SH-SY5Y (cell line): ENCODE results near the gene MRGPRX4.

Experiments used
- GATA2 ChIP-seq: IDR thresholded peaks from 2 replicates; pipeline ENCODE4 v1.6.1; 2011; ENCODE audit warnings: mild to moderate bottlenecking, low read depth, low read length
- GATA3 ChIP-seq: IDR thresholded peaks from 2 replicates; pipeline ENCODE4 v1.6.1; 2011; ENCODE audit warnings: low read depth, mild to moderate bottlenecking, low read length, moderate library complexity

The MRGPRX4 gene

GRCh38 chr11:18172666-18173065, at the start of gene MRGPRX4:
Gene MRGPRX4 (plus strand): TSS chr11:18172837. CDS start chr11:18173257, 420 bp downstream.
- TF ChIP-seq GATA3 (no peak), GATA2 (no peak)

DNA sequence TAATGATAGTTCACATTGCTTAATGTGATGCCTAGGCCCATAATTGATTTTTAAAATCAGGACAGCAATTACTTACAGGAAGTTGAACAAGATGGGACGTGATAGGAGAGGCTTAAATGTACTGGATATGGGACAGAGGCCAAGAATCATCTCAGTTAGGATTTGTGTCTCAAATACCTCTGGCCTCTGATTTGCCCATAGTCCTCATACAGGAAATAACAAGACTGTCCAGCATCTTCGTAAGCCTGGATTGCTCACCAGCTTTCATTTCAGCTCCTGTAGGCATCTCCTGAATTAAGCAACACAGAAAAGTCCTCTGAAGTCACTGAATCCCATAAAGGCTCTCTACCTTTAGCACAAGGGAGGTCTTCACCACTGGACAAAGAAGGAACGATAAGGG, 40.3 kb upstream of the MRGPRX4 start, which contains the start of gene MRGPRX3:
TSS of gene MRGPRX3 (plus strand) at position 231 of the 400 bp plus-strand sequence. CDS start 4,632 bp downstream, outside the sequence.
- TF ChIP-seq GATA2 (no peak), GATA3 (no peak)

GRCh38 chr11:18135308-18135707, 37.3 kb upstream of the MRGPRX4 start:
- no peak for TF ChIP-seq GATA2
- no peak for TF ChIP-seq GATA3

GRCh38 chr11:18137186-18137800, 35.3 kb upstream of the MRGPRX4 start:
- TF ChIP-seq GATA3 (no peak), GATA2 (no peak)

DNA sequence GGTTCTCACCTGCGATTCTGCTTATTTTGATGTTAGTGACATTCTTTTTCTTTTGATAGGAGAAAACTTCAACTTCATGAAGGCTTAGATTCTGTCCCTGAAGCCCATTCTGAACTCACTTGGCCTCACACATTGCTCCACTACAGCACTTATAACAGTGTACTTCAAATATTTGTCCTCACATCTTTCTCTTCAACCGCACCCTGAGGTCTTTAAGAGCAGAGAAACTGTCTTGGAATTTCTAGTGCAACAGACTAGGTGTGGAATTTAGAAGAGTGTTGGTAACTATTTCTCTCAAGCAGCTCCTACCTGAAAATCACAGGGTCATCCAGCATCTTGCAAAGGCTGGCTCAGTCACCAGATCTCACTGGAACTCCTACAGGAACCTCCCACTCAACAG, 32.5 kb upstream of the MRGPRX4 start:
- TF ChIP-seq GATA2 (no peak), GATA3 (no peak)

DNA sequence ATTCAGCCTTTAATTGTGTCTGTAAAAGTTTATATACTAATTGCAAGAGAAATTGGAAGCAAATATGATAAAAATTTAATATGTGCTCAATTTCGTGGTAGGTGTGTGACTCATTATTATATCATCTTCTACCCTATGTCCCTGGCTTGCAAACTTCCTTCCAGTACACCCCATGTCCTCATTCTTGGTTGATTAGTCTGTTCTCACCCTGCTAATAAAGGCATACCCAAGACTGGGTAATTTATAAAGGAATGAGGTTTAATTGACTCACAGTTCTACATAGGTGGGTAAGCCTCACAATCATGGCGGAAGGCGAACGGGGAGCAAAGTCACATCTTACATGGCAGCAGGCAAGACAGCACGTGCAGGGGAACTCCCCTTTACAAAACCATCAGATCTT, 28.4 kb upstream of the MRGPRX4 start:
- TF ChIP-seq GATA3 (no peak), GATA2 (no peak)

DNA sequence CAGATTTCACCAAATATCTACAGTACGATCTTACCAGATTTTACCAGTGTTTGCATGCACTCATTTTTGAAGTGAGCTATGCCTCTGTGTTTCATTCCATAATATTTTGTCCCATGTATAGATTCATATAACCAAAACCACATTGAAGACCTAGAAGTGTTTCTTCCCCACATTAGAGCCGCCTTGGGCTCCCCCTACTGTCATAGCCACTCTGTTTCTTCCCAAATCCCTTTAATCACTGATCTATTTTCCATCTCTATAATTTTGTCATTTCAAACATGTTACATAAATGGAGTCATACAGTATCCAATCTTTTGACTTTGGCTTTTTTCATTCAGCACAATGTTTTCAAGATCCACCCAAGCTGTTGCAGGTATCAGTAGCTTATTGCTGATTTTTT, 27.6 kb upstream of the MRGPRX4 start:
- no peak for TF ChIP-seq GATA3
- TF ChIP-seq GATA2 = no peak

- TF ChIP-seq GATA3 (no peak), GATA2 (no peak)
These were observed 26.8 kb upstream of the MRGPRX4 start for GRCh38 chr11:18145837-18146236.

DNA sequence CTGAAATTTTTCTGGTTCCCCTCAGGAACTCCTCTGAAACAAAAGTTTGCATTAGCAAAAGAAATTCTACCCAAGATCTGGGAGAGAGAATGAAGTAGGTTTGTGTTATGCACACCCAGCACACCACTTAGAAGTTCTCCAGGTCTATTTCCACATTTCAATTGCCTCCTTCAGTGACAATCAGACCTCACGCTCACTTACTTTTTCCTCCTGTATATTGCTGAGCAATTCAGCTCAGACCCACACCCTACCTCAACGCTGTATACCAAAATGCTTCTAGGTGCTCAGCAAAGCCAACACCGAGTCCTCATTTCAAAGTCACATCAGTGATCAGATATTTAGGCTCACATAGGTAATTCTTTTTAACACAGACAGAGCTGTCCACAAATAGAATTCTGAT, 21.1 kb upstream of the MRGPRX4 start:
- TF ChIP-seq GATA2 (no peak), GATA3 (no peak)

DNA sequence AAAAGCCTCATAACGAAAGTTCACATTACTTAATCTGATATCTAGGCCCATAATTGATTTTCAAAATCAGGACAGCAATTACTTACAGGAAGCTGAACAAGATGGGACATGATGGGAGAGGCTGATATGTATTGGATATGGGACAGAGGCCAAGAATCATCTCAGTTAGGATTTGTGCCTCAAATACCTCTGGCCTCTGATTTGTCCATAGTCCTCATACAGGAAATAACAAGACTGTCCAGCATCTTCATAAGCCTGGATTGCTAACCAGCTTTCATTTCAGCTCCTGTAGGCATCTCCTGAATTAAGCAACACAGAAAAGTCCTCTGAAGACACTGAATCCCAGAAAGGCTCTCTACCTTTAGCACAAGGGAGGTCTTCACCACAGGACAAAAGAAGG, 4.3 kb upstream of the MRGPRX4 start:
- TF ChIP-seq GATA2 = no peak
- no peak for TF ChIP-seq GATA3

DNA sequence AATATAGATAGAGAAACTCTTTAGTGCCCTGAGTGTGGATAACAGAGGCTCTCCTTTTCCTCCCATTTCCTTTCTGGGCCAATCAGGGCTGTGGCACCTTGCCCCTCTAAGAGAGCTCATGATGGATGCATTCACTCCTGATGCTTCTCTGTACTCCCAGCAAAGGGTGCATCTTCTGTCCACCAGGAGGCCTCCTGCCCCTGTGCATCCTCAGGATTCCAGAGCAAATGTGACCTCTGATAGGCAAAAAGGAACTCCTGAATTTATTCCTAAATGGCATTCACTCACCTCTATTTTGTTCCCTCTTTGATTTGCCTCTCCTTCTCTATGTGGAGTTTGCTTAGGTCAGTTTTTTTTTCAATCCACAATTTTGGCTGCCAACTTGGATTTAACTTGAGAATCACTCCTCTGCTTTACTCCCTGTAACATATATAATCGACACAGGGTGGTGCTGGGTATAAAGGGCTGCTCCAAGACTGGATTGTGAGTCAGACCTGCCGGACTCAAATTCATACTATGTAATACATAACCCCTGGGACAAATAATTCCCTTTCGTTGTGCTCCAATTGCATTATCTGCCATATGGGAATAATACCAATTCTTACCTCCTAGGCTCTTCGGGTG, 1.1 kb upstream of the MRGPRX4 start:
- TF ChIP-seq GATA3 (no peak), GATA2 (no peak)

DNA sequence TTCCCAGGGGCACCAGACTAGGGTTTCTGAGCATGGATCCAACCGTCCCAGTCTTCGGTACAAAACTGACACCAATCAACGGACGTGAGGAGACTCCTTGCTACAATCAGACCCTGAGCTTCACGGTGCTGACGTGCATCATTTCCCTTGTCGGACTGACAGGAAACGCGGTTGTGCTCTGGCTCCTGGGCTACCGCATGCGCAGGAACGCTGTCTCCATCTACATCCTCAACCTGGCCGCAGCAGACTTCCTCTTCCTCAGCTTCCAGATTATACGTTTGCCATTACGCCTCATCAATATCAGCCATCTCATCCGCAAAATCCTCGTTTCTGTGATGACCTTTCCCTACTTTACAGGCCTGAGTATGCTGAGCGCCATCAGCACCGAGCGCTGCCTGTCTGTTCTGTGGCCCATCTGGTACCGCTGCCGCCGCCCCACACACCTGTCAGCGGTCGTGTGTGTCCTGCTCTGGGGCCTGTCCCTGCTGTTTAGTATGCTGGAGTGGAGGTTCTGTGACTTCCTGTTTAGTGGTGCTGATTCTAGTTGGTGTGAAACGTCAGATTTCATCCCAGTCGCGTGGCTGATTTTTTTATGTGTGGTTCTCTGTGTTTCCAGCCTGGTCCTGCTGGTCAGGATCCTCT, 709 bp downstream of the MRGPRX4 start:
- no peak for TF ChIP-seq GATA3
- no peak for TF ChIP-seq GATA2

GRCh38 chr11:18188796-18189195, 16.2 kb downstream of the MRGPRX4 start:
- no peak for TF ChIP-seq GATA3
- TF ChIP-seq GATA2 = no peak

GRCh38 chr11:18191376-18191775, 18.7 kb downstream of the MRGPRX4 start:
- no peak for TF ChIP-seq GATA3

DNA sequence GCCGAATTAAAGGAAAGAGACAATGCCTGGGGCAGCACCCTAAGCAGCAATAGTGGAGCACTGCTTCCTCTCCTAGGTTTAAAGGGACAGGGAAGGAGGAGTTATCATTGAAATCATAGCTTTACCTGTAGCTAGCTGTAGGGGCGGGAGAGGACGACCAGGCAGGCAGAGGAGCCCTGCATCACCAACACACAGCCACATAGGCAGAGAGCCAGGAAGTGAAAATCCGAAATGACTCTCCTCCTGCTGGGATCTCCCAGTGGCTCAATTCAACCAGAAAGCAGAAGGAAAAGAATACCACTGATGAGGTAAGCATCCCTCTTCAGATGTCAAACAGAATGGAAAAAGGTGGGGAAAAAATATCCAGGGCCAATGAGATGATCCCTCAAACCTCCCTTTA, 20.4 kb downstream of the MRGPRX4 start:
- no peak for TF ChIP-seq GATA3
- no peak for TF ChIP-seq GATA2

DNA sequence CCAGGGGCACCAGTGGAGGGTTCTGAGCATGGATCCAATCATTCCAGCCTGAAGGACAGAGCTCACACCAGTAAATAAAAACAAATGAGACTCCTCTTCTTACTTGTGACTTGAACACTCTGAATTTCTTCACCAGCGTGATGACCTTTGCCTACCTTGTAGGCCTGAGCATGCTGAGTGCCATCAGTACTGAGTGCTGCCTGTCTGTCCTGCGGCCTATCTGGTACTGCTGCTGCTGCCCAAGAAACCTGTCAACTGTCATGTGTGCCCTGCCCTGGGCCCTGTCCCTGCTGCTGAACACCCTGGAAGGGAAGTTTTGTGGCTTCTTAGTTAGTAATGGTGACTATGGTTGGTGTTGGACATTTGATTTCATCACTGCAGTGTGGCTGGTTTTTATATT, 23.9 kb downstream of the MRGPRX4 start:
- no peak for TF ChIP-seq GATA3
- no peak for TF ChIP-seq GATA2

DNA sequence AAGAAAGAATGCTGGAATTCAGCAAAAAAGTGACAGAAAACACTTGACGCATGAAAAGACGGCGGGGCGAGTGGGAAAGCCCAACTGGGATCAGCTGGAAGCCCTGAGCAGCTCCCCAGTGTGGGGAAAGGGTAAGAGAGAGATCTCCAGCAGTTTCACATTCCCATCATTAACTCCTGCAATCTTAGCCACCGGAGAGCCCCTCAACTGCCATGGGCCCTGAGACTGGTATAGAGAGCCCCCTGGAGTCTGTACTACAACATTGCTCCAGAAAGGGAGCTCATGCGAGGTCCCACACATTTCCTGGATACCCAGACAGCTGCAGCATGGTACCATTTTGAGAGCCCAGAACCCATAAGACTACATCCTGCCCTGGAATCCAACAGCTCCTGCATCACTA, 31.1 kb downstream of the MRGPRX4 start:
- TF ChIP-seq GATA3 (no peak), GATA2 (no peak)

DNA sequence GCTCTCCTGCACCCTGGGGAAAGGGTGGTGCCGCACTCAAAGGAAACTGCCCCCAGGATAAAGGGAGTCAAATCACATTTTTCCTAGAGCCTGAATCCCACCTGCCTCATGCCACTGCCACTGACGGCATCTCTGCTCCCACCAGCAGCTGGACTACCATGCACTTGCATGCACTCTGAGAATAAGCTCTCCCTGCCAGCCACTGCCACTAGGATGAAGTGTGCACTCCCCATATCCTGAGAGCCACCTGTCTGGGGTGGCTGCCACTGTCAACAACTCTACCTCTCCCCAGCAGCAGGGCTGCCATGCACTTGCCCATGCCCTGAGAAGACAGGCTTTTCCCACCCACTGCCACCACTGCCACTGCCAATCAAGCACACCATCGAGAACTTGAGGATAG, 31.6 kb downstream of the MRGPRX4 start:
- TF ChIP-seq GATA3 (no peak), GATA2 (no peak)
